SU-DHL-6 (cell line): Measurements from ENCODE around the gene FCHSD2.

Experiments
- H2AFZ ChIP-seq: fragments of 200-600 bp; sonication (generic); 2 replicates; pipeline ENCODE4 v1.6.1; 2014; ENCODE audit warnings: low read depth, mild to moderate bottlenecking, moderate library complexity, mixed read lengths, antibody characterized with exemption, low read length; ENCODE audit not compliant: severe bottlenecking
- H3F3A ChIP-seq: fragments of 200-600 bp; shearing (Covaris generic); 2 replicates; pipeline ENCODE4 v1.6.0; 2016; ENCODE audit warnings: antibody characterized with exemption, mild to moderate bottlenecking; ENCODE audit not compliant: insufficient read depth
- H3K27ac ChIP-seq: fragments of 200-600 bp; sonication (generic); 2 replicates; pipeline ENCODE4 v1.5.1; 2016; ENCODE audit warnings: low read depth, mild to moderate bottlenecking, low read length, moderate library complexity, mixed read lengths
- H3K27me3 ChIP-seq: fragments of 200-600 bp; sonication (generic), shearing (Covaris generic); 2 replicates; pipeline ENCODE4 v1.6.0; 2014; ENCODE audit warnings: mild to moderate bottlenecking, low read length
- H3K36me3 ChIP-seq: fragments of 200-600 bp; sonication (generic); 2 replicates; pipeline ENCODE4 v1.6.1; 2014; ENCODE audit warnings: mild to moderate bottlenecking, low read length, mixed read lengths
- H3K4me2 ChIP-seq: fragments of 300-600, 200-600 bp; shearing (Covaris generic), sonication (generic); 2 replicates; pipeline ENCODE4 v1.6.0; 2014; ENCODE audit warnings: low read length, low read depth, mild to moderate bottlenecking; ENCODE audit not compliant: poor library complexity, severe bottlenecking
- H3K4me3 ChIP-seq: fragments of 200-600 bp; sonication (generic); 2 replicates; pipeline ENCODE4 v1.5.1; 2014; ENCODE audit warnings: antibody characterized with exemption, low read length, mild to moderate bottlenecking, mixed read lengths; ENCODE audit not compliant: insufficient read depth, poor library complexity, severe bottlenecking
- H3K79me2 ChIP-seq: fragments of 200-600 bp; sonication (generic); 2 replicates; pipeline ENCODE4 v1.6.1; 2014; ENCODE audit warnings: mild to moderate bottlenecking, low read length, moderate library complexity; ENCODE audit not compliant: insufficient read depth
- H3K9ac ChIP-seq: fragments of 200-600 bp; sonication (generic); 2 replicates; pipeline ENCODE4 v1.7.0; 2014; ENCODE audit warnings: mild to moderate bottlenecking, low read length
- H3K9me2 ChIP-seq: fragments of 200-600 bp; sonication (generic); replicated peaks from 2 replicates; pipeline ENCODE4 v1.6.1; 2014; ENCODE audit warnings: low read length; ENCODE audit not compliant: insufficient read depth
- H3K9me3 ChIP-seq: fragments of 200-600 bp; sonication (generic); 2 replicates; pipeline ENCODE4 v1.6.1; 2014; ENCODE audit warnings: low read length, mixed read lengths; ENCODE audit not compliant: insufficient read depth
- H4K20me1 ChIP-seq: fragments of 200-600 bp; sonication (generic); 2 replicates; pipeline ENCODE4 v1.6.1; 2014; ENCODE audit warnings: low read depth, mild to moderate bottlenecking, antibody characterized with exemption, low read length, moderate library complexity, mixed read lengths
- CTCF ChIP-seq: fragments of 200-600 bp; sonication (generic); IDR thresholded peaks from one replicate; pipeline ENCODE4 v1.5.1; 2017; ENCODE audit warnings: antibody characterized with exemption, mild to moderate bottlenecking, low read length, moderate library complexity; ENCODE audit not compliant: insufficient read depth, poor library complexity, severe bottlenecking
- EZH2phosphoT487 ChIP-seq: fragments of 200-600 bp; sonication (generic), shearing (Covaris generic); conservative IDR thresholded peaks from 2 replicates; pipeline ENCODE4 v1.6.1; 2018; ENCODE audit warnings: mild to moderate bottlenecking, antibody characterized with exemption, low read length, moderate library complexity, mixed read lengths

Gene FCHSD2

GRCh38 chr11:72984453-72985077, 157.6 kb downstream of the FCHSD2 start:
- Histone ChIP-seq H3K9me3 (no peaks in the 10 kb centered on the region), H3K9ac (no peak overlapping the region), H2AFZ (no peak overlapping the region), H3K4me2 (no peak overlapping the region), H3K36me3 (peaks cover 76% of the 10 kb centered on the region), H3K79me2 (peaks cover 8% of the 10 kb centered on the region; the same call in 1 of the 2 replicates), H3K4me3 (no peak overlapping the region), H3K27ac (no peak overlapping the region), H3K9me2 (no peaks in the 10 kb centered on the region), H4K20me1 (no peaks in the 10 kb centered on the region), H3F3A (peaks cover 13% of the 10 kb centered on the region), H3K27me3 (no peaks in the 10 kb centered on the region)
- no peak for TF ChIP-seq CTCF
- no peak for TF ChIP-seq EZH2phosphoT487

- no peaks in the 10 kb centered on the region for H4K20me1 ChIP-seq
- no peaks in the 10 kb centered on the region for H3K9me2 ChIP-seq
- no peak for TF ChIP-seq CTCF
- TF ChIP-seq EZH2phosphoT487 = no peak
- H3K27ac ChIP-seq = no peak overlapping the region
- H2AFZ ChIP-seq = no peak overlapping the region
- H3F3A ChIP-seq = peaks cover 13% of the 10 kb centered on the region
- H3K9me3 ChIP-seq = no peaks in the 10 kb centered on the region
- peaks cover 1% of the 10 kb centered on the region; the same call in 1 of the 2 replicates for H3K79me2 ChIP-seq
- H3K27me3 ChIP-seq = no peaks in the 10 kb centered on the region
- H3K36me3 ChIP-seq = peaks cover 77% of the 10 kb centered on the region
- no peak overlapping the region for H3K4me2 ChIP-seq
- no peak overlapping the region for H3K4me3 ChIP-seq
- H3K9ac ChIP-seq = no peak overlapping the region
Measured at GRCh38 chr11:72983560-72983959, 158.6 kb downstream of the FCHSD2 start.

GRCh38 chr11:72981971-72982685, 160.0 kb downstream of the FCHSD2 start:
- H2AFZ ChIP-seq = no peak overlapping the region
- no peak overlapping the region for H3K9ac ChIP-seq
- H4K20me1 ChIP-seq = no peaks in the 10 kb centered on the region
- H3F3A ChIP-seq = peaks cover 13% of the 10 kb centered on the region
- no peak overlapping the region for H3K27ac ChIP-seq
- H3K4me3 ChIP-seq = no peak overlapping the region
- TF ChIP-seq CTCF = no peak
- TF ChIP-seq EZH2phosphoT487 = no peak
- no peak overlapping the region for H3K4me2 ChIP-seq
- H3K27me3 ChIP-seq = no peaks in the 10 kb centered on the region
- no peaks in the 10 kb centered on the region for H3K9me3 ChIP-seq
- no peaks in the 10 kb centered on the region for H3K9me2 ChIP-seq
- H3K36me3 ChIP-seq = peaks cover 71% of the 10 kb centered on the region
- peaks cover 4% of the 10 kb centered on the region; the same call in 1 of the 2 replicates for H3K79me2 ChIP-seq
